Measurements from ENCODE around the gene MPC2.
A peak's percentile ranks its signal among the peaks of the same experiment; 100 is the strongest.
"Not testable (repeated sequence)": the region's sequence is repeated elsewhere in the genome, so short reads cannot be mapped to it uniquely, and the experiment has no call there.

The MPC2 gene

GRCh38 chr1:167909691-167910180 is 27.1 kb downstream of the MPC2 start:
- no peak for DNase-seq

- no peak for DNase-seq
Observed at GRCh38 chr1:167905671-167906070, 31.2 kb downstream of the MPC2 start.

- no peak for DNase-seq
Observed at GRCh38 chr1:167905182-167905581, 31.7 kb downstream of the MPC2 start.

DNA sequence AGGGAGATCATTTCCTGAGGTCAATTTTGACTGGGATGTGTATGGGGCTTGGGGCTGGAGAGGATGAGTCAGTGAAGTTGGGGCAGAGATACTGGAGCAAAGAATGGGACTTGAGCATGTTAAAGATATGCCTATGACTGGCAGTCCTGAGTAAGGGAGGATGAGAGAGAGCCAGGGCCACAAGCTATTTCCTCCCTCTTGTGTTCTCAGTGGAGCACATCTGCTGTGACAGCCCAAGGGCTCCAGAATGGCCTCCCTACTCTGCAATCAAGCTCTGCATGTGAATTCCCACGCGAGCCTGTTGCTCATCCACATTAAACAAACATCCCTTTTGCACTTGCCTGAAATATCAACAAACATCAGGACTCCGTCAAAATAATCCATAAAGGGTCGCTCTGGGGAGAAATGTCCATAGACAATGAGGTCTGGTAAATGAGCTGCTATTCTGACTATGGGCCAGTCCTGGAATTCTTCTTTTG is 32.2 kb downstream of the MPC2 start:
- DNase-seq = no peak

GRCh38 chr1:167900907-167901306 is 36.0 kb downstream of the MPC2 start:
- DNase-seq = no peak

GRCh38 chr1:167899253-167899681 is 37.6 kb downstream of the MPC2 start:
- peak in 1 of 58 donors; percentile 15 for DNase-seq

DNA sequence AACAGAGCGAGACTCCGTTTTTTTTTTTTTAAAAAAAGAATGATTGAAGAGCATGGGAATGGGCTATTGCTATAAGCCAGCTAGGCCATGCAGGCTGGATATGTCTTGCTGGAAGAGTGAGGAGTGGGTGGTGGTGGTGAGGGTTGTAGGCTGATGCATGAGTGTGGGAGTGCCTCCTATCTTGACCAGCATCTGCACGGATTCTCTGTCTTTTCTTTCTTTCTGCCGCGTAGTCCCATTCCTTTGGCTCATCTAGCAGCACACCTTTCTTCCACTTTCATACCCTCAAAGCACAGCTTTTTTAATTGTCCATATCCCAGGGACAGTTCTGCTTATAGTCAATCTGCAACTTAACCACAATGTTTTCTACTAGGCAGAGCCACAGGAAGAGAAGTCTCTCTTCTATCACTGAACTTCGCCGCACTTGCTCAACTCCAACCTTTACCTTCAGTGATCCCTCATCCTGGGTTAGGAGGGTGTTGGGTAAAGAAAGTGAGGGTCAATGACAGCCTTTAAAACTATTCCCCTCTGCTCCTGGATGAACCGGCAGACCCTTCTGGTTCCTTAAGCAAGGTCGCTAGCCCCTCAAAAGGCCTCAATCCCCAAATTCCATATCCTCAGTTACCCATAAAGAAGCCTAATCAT is 38.2 kb downstream of the MPC2 start:
- no peak for DNase-seq

GRCh38 chr1:167893798-167894197 is 43.1 kb downstream of the MPC2 start:
- DNase-seq = no peak

DNA sequence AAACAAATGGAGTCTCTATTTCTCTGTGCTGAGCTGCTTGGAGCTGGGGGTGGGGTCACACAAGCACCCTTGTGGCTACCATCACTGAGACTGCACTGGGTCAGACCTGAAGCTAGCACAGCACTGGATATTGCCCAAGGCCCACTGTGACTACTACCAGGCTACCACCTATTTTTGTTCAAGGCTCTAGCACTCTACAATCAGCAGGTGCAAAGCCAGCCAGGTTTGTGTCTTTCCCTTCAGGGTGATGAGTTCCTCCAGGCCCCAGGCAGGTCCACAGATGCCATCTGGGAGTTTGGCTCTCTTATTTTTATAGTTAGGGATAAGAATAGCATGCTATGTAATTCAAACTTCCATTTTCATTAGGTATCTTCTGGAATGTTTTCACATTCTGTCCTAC is 46.5 kb downstream of the MPC2 start:
- no peak for DNase-seq

GRCh38 chr1:167887187-167887586 is 49.7 kb downstream of the MPC2 start:
- DNase-seq = not testable (repeated sequence)

DNA sequence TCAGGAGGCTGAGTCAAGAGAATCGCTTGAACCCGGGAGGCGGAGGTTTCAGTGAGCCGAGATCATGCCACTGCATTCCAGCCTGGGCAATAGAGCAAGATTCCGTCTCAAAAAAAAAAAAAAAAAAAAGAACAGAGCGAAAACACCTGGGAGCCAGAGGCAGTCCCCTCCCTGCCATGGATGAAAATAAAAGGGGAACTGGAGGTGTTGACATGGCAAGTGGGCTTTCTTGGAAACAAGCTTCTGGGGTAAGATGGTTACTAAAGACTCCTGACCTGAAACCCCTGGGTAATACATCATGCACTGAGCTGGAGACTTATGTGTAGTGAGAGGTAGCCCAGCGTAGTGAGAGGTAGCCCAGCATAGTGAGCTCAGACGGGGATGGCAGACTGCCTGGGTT is 54.5 kb downstream of the MPC2 start:
- DNase-seq = no peak

DNA sequence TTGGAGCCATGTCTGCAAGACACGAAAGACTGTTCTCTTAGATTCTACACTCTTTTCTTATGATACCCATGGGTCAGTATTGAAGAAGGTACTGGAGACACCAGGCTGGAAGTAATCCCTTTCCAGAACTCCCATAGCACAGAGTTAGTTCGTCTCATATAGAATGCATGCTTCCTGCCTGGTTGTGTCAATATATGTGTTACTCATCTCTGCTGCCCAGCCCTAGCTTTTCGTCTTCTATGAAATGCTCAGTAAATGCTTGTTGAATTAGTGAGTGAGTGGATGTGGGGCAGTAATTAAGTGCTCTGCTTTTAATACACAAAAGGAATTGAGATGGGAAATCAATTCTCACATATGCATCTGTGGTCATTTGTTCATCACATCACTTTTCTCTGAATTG is 55.1 kb downstream of the MPC2 start:
- no peak for DNase-seq

DNA sequence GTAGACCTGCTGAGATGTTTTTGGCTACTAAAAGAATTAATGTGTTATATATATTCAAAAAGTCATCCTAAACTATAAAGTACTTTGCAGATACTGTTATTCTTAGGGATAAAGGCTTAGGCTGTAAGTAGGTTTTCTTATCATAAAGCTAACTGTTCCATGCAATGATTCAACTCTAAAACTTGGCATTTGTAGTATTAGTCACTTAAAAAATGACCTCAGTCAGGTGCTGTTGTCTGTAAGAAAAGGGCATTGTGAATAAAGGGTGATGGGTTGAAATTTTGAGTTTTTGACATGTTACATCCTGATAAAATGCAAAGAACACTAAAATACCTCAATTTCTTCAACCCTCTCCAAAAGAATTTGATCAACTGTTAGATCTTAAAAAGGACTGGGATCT is 55.8 kb downstream of the MPC2 start:
- DNase-seq = no peak

GRCh38 chr1:167880580-167881021 is 56.3 kb downstream of the MPC2 start:
- no peak for DNase-seq

DNA sequence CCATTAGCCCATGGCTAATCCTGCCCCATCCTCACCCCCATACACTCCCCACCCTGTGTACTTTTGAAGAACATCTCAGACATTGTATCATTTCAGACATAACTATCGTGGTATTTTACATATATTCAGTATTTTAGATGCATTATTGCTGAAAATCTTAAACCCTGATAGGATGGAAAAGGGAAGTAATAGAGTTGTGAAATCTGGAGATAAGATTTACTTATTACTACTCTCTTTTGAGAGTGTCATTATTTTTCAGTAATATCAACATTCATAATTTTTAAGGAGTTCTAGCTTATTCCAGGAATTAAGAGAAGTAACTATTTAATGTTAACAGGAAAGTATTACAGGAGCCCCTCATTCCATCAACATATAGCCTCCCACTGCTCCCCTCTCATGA is 57.4 kb downstream of the MPC2 start:
- no peak for DNase-seq

GRCh38 chr1:167878372-167879160 is 58.3 kb downstream of the MPC2 start:
- DNase-seq = no peak

GRCh38 chr1:167876597-167877175 is 60.2 kb downstream of the MPC2 start:
- no peak for DNase-seq

DNA sequence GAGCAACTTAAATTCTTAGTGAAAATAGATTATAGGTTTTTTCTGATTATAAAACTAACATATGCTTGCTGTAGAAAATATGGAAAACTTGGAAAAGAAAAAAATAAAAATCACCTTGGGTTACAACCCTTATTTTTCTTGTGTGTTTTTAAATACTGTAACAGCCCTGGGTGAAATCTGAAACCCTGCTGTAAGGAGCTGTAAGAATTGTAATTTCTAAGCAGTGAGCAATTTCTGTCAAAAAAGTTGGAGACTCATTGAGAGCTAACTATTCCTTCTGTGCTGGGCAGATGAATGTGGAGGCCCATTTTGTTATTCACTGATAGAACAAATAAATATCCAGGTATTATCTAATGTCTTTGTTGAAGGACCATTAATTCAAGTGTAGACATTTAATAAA is 65.5 kb downstream of the MPC2 start:
- no peak for DNase-seq

DNA sequence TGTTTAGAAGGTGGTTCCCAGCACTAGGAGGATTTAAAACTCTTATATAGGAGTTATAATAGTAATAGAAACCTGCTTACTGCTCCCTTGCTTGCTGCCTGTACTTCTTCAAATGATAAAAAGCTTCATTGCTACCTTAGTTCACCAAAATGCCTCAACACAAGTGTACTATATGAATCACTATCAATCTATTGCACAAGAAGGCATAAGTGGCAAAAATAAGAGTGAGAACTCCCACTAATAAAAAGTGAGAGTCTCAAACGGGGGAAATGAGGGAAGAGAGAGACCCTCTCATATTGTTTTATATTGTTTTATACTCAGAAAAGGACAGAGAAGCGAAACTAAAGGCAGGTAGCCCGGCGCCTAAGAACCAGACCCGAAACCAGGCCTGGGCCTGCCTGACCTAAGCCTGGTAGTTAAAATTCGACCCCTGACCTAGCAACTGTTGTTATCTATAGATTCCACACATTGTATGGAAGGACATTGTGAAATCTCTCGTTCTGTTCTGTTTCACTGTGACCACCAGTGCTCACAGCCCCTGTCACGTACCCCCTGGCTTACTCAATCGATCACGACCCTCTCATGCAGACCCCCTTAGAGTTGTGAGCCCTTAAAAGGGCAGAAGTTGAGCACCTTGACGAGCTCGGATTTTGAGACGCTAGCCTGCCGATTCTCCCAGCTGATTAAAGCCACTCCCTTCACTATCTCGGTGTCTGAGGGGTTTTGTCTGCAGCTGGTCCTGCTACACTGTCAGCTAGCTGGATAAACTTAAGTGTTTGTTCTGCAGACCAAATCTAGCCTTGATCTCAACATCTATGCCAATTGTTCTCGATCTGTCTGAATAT is 67.5 kb downstream of the MPC2 start:
- DNase-seq = not testable (repeated sequence)

GRCh38 chr1:167866739-167867414 is 70.0 kb downstream of the MPC2 start:
- DNase-seq = not testable (repeated sequence)

Measured in anterior cingulate cortex (tissue), 58 donors.